ENCODE data around the gene ANXA6. TPM values are rescaled to one million over a fixed set of nuclear protein-coding genes. Genes with fewer than 3 reads are reported as not detected.

ANXA6 gene
- total RNA-seq, 1 donor from 2014 or later = 143 TPM

DNA sequence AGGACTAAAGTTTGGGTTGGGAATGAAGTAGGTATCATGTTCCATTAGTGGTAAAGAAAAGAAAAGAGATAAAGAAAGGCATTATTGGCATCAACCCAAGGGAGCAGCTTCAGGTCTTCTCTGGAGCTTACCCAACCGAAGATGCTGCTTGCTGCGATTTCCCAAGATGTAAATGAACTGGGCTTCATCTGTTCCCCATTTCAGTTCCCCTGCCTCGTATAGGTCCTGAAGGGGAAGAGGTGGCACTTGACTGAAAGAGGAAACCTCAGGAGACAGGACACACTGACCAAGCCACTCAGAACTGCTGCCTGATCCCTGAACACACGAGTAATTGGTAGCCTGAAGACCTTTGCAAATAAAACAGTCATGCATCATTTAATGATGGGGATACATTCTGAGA lies 24.6 kb downstream of the ANXA6 start:
- Histone ChIP-seq H3K4me1 (no peaks in the 10 kb centered on the region), H3K36me3 (peaks cover 94% of the 10 kb centered on the region), H3K27ac (no peak overlapping the region), H3K4me3 (no peak overlapping the region), H3K27me3 (no peaks in the 10 kb centered on the region), H3K9me3 (no peaks in the 10 kb centered on the region)
- intact Hi-C loops (cut with DNase I) = no loop called here
- DNase-seq (no peak), ATAC-seq (peak; percentile 85)
- TF ChIP-seq, protein P1, sequence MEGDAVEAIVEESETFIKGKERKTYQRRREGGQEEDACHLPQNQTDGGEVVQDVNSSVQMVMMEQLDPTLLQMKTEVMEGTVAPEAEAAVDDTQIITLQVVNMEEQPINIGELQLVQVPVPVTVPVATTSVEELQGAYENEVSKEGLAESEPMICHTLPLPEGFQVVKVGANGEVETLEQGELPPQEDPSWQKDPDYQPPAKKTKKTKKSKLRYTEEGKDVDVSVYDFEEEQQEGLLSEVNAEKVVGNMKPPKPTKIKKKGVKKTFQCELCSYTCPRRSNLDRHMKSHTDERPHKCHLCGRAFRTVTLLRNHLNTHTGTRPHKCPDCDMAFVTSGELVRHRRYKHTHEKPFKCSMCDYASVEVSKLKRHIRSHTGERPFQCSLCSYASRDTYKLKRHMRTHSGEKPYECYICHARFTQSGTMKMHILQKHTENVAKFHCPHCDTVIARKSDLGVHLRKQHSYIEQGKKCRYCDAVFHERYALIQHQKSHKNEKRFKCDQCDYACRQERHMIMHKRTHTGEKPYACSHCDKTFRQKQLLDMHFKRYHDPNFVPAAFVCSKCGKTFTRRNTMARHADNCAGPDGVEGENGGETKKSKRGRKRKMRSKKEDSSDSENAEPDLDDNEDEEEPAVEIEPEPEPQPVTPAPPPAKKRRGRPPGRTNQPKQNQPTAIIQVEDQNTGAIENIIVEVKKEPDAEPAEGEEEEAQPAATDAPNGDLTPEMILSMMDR (IDR thresholded peaks at IDR 0.05) = no peak

DNA sequence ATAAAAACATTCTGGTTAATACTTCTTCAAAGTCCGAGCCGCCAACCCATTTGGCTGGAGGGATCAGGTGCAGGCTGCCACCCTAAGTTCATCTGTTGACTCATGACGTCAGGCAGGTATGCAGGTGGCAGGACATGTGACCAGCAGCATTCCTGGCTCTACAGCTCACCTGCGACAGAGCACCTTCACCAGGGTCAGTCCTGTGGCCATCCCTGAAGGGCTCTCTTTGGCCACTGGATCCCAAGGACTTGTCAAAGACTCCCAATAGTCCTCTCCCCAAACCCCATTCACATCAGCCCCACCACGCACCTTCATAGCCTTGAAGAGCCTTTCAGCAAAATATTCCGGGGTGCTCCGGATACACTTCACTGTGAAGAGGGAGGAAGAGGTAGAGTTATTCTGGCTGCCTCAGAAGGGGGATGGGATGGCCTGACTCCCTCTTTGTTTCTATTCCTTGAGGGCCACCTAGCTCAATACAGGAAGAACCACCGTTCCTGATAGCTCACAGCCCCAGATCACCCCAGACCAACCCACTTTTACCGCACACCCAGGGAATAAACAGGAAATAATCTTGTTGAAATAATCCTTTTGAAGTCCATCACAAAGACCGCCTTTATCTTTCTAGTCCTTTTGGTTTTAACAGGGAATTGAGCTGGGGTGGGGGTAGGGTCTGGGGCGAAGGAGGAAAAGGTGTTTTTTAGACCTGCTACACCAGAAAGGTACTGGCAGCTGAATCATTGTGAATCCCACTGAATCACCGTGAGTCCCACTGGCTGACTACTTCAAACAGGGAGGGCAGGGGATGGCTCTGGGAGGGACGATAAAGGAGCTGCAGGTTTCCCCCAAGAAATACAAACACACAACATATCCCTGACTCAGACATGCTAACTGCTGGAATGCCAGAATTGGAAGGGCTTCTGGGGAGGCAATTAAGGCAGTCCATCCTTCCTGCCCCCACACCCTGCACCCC lies 26.4 kb downstream of the ANXA6 start:
- no peaks in the 10 kb centered on the region for H3K4me1 ChIP-seq
- H3K27me3 ChIP-seq = no peaks in the 10 kb centered on the region
- TF ChIP-seq, protein P1 (IDR thresholded peaks at IDR 0.05) = no peak
- H3K27ac ChIP-seq = peak overlapping the region; percentile 36
- DNase-seq (no peak), ATAC-seq (peak; percentile 77)
- H3K9me3 ChIP-seq = no peaks in the 10 kb centered on the region
- intact Hi-C loops (cut with DNase I) = no loop called here
- H3K4me3 ChIP-seq = no peak overlapping the region
- peaks cover 91% of the 10 kb centered on the region for H3K36me3 ChIP-seq

DNA sequence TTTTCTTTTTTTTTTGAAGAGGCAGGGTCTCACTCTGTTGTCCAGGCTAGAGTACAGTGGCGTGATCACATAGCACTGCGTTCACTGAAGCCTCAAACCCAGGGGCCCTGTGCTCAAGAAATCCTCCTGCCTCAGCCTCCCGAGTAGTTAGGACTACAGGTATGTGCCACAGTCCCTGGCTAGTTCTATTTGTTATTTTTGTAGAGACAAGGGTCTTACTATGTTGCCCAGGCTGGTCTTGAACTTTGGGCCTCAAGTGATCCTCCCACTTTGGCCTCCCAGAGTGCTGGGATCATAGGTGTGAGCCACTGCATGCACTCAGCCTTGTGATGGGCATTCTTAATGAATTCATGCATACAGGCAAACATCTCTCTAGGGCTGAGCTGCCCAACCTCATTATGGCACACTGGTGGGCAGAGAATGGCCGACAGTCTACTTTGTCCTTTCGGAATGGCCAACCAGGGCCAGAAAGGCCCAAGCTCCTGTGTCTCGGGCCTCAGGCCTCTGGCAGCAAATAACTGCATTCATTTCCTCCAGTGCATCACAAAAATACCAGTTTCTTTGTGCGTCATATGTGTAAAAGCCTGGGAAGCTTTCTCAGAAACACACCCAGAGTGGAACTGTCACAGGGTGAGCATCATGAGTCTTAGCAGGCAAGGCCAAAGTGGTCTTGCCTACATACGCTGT lies 27.2 kb downstream of the ANXA6 start:
- intact Hi-C loops (cut with DNase I) = no loop called here
- Histone ChIP-seq H3K27me3 (no peaks in the 10 kb centered on the region), H3K4me3 (no peak overlapping the region), H3K36me3 (peaks cover 91% of the 10 kb centered on the region), H3K4me1 (peaks cover 6% of the 10 kb centered on the region), H3K9me3 (no peaks in the 10 kb centered on the region), H3K27ac (no peak overlapping the region)
- no peak for ATAC-seq
- TF ChIP-seq, protein P1 (IDR thresholded peaks at IDR 0.05) = no peak
- DNase-seq = no peak

DNA sequence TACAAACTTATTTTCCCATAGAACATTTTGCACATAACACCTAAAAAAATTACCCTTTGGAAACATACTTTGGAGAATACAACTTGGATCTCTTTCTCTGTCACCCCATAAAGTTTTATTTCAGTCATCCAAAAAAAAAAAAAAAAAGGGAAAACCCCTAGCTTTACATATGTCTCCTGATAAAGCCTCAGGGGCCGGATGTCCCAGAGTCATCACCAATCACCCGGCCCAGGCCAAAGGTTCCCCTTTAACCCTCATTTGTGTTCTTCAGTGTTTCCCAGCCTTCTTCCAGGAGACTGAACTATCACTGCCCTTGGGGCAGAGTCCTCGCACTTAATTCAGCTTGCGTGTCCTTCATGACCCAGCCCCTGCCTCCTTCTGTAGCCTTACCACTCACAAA lies 28.8 kb downstream of the ANXA6 start:
- intact Hi-C loops (cut with DNase I) = loop anchor here (5.0 to 10.0 kb wide), 2 partner anchors 33 to 106 kb away; no protein-coding TSS in a partner anchor
- ATAC-seq (no peak), DNase-seq (no peak)
- no peaks in the 10 kb centered on the region for H3K27me3 ChIP-seq
- TF ChIP-seq, protein P1 (IDR thresholded peaks at IDR 0.05) = no peak
- H3K36me3 ChIP-seq = peaks cover 86% of the 10 kb centered on the region
- peaks cover 9% of the 10 kb centered on the region for H3K4me1 ChIP-seq
- H3K9me3 ChIP-seq = no peaks in the 10 kb centered on the region
- H3K27ac ChIP-seq = no peak overlapping the region
- H3K4me3 ChIP-seq = no peak overlapping the region

DNA sequence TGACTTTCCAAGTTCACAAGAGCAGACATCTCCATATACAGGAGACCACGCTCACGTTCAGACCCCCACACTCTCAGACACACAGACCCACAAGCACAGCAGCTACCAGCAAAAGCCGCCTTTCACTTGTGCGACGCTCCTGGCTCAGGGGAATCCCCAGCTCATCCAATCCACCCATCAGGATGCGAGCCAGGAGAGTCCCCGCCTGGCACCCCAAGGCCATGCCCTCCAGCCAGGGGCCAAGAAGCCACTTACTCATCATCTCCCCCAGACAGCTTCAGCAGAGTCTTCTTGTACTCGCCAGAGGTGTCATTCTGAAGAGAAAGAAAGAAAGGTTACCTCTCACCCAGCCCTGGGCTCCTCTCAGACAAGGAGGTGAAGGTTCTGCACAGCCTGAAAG lies 29.7 kb downstream of the ANXA6 start:
- H3K9me3 ChIP-seq = no peaks in the 10 kb centered on the region
- TF ChIP-seq, protein P1 (IDR thresholded peaks at IDR 0.05) = no peak
- H3K27me3 ChIP-seq = no peaks in the 10 kb centered on the region
- peaks cover 83% of the 10 kb centered on the region for H3K36me3 ChIP-seq
- H3K4me1 ChIP-seq = peaks cover 9% of the 10 kb centered on the region
- no peak for ATAC-seq
- no peak overlapping the region for H3K27ac ChIP-seq
- no peak overlapping the region for H3K4me3 ChIP-seq
- DNase-seq = no peak
- intact Hi-C loops (cut with DNase I) = loop anchor here (5.0 to 10.0 kb wide), 2 partner anchors 34 to 107 kb away; no protein-coding TSS in a partner anchor
